Measurements from ENCODE around the gene SGK1. TPM values are rescaled to one million over a fixed set of nuclear protein-coding genes. Genes with fewer than 3 reads are reported as not detected.

Gene SGK1
- total RNA-seq, 4 donors from 2014 or later, result 46.2 to 1,239 (median 876) TPM

DNA sequence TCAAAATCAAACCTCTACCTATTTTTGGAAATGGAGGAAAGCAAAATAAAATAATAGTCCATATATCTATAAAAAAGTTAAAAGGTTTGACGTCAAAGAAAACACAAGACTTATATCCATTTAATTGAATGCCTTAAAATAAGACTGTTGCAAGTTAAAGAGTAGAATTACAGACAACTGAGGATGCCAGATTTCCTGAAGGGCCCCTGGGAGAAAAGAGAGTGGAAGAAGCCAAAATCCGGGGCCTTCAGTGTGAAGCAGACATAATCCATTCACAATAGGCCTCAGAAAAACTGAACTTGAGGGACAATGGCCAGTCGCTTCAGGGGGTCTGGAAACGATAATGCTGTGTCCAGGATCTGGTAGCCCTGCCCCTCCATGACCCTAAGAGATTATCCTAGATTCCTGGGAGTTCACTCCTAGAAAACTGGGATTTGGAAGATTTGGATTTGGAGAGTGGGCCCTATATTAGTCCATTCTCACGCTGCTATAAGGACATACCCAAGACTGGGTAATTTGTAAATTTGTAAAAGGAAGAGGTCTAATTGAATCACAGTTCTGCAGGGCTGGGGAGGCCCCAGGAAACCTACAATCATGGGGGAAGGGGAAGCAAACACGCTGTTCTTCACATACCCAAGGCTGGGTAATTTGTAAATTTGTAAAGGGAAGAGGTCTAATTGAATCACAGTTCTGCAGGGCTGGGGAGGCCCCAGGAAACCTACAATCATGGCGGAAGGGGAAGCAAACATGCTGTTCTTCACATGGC lies 171.5 kb downstream of the SGK1 start:
- intact Hi-C loops (cut with DNase I; ENCODE audit: low total_unique reads), result no loop called here
- Histone ChIP-seq H3K4me1 (peaks cover 0 to 8% (median 3%) of the 10 kb centered on the region in 4 donors), H3K27ac (no peak overlapping the region), H3K27me3 (no peaks in the 10 kb centered on the region), H3K36me3 (no peaks in the 10 kb centered on the region), H3K4me3 (no peak overlapping the region), H3K9me3 (no peaks in the 10 kb centered on the region)
- 81 to 92% methylated on average over 6 to 7 of the region's 7 CpGs for WGBS, 2 donors (ENCODE audit: low coverage in 1 of 2)
- TF ChIP-seq EP300 (IDR thresholded peaks at IDR 0.05; ENCODE audit: low read depth) (no peak), CTCF (IDR thresholded peaks at IDR 0.05) (no peak), POLR2AphosphoS5 (IDR thresholded peaks at IDR 0.05) (no peak), POLR2A (IDR thresholded peaks at IDR 0.05) (no peak)
- DNase-seq, result no peak
- in situ Hi-C loops (cut with MboI; ENCODE audit: low pct_ligation_motif_present in 1 of 4, low pct_unique_long_range_greater_than_20kb in 1 of 4, low sequenced_read_pairs in 3 of 4), result no loop called here

GRCh38 chr6:134145786-134146185 lies 172.1 kb downstream of the SGK1 start:
- H3K27me3 ChIP-seq, result no peaks in the 10 kb centered on the region
- WGBS, 2 donors (ENCODE audit: low coverage in 1 of 2), result 65 to 68% methylated on average over 5 of the region's 5 CpGs
- H3K27ac ChIP-seq, result no peak overlapping the region
- no peaks in the 10 kb centered on the region for H3K9me3 ChIP-seq
- TF ChIP-seq CTCF (IDR thresholded peaks at IDR 0.05) (no peak), EP300 (IDR thresholded peaks at IDR 0.05; ENCODE audit: low read depth) (no peak), POLR2A (IDR thresholded peaks at IDR 0.05) (no peak), POLR2AphosphoS5 (IDR thresholded peaks at IDR 0.05) (no peak)
- intact Hi-C loops (cut with DNase I; ENCODE audit: low total_unique reads), result no loop called here
- no peaks in the 10 kb centered on the region for H3K36me3 ChIP-seq
- no peak overlapping the region for H3K4me3 ChIP-seq
- in situ Hi-C loops (cut with MboI; ENCODE audit: low pct_ligation_motif_present in 1 of 4, low pct_unique_long_range_greater_than_20kb in 1 of 4, low sequenced_read_pairs in 3 of 4), result no loop called here
- DNase-seq, result no peak
- H3K4me1 ChIP-seq, result peaks cover 0 to 8% (median 3%) of the 10 kb centered on the region in 4 donors

DNA sequence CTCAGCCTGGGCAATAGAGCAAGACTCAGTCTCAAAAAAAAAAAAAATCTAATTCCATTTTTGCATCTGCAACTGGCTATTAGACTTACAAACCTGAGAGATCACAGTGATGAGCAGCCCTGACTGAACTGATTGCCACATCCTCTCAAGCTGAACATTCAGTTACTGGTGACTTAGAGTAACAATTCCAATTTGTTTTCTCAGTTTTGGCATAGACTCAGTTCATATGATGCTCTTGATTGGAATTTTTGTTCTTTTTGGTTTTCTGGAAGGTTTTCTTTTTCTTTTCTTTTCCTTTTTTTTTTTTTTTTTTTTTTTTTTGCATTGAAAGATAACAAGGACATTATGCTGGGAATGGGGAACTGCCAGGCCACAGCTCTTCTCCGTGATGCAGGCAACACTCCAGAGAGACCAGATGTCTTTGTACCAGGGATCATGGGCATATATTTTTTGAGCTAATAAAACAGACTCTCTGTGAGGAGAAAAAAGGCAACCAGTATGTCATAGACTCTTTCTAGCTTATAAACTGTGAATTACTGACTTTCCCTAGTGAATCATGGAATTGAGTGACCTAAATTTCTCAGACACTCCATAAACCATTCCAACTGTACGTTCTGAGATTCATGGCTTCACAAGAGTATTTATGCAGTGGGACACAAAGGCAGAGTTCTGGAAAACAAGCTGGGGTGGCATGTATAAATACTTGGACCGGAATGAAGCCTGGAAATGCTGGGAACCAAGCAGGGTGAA lies 179.5 kb downstream of the SGK1 start:
- Histone ChIP-seq H3K36me3 (no peaks in the 10 kb centered on the region), H3K27ac (no peak overlapping the region), H3K27me3 (no peaks in the 10 kb centered on the region), H3K4me3 (no peak overlapping the region), H3K4me1 (no peaks in the 10 kb centered on the region), H3K9me3 (no peaks in the 10 kb centered on the region)
- in situ Hi-C loops (cut with MboI; ENCODE audit: low pct_ligation_motif_present in 1 of 4, low pct_unique_long_range_greater_than_20kb in 1 of 4, low sequenced_read_pairs in 3 of 4), result no loop called here
- 50 to 73% methylated on average over 2 to 3 of the region's 3 CpGs for WGBS, 2 donors (ENCODE audit: low coverage in 1 of 2)
- TF ChIP-seq POLR2AphosphoS5 (IDR thresholded peaks at IDR 0.05) (no peak), EP300 (IDR thresholded peaks at IDR 0.05; ENCODE audit: low read depth) (no peak), CTCF (IDR thresholded peaks at IDR 0.05) (no peak), POLR2A (IDR thresholded peaks at IDR 0.05) (no peak)
- intact Hi-C loops (cut with DNase I; ENCODE audit: low total_unique reads), result no loop called here
- DNase-seq, result no peak

DNA sequence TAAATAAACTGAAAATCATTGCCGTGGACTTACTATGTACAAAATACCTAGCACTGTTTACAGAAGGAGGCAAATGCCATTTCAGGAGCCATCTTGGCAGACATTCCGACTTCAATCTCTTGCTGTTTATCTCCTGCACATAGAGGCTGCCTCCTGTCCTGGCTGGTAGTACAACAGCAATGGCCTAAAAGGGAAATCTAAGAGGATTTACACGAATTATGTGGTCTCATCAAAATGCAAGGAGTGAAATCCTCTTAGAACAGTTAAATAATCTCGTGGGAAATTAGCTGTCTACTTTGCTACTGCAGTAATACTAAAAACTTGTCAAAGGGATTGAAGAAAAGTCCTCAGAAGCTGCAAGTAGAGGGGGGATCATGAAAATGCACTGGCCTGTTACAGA lies 183.3 kb downstream of the SGK1 start:
- in situ Hi-C loops (cut with MboI; ENCODE audit: low pct_ligation_motif_present in 1 of 4, low pct_unique_long_range_greater_than_20kb in 1 of 4, low sequenced_read_pairs in 3 of 4) (no loop called here), intact Hi-C loops (cut with DNase I; ENCODE audit: low total_unique reads) (no loop called here)
- Histone ChIP-seq H3K36me3 (no peaks in the 10 kb centered on the region), H3K4me1 (no peaks in the 10 kb centered on the region), H3K4me3 (no peak overlapping the region), H3K27me3 (no peaks in the 10 kb centered on the region), H3K27ac (no peak overlapping the region), H3K9me3 (no peaks in the 10 kb centered on the region)
- DNase-seq, result no peak
- WGBS, 2 donors (ENCODE audit: low coverage in 1 of 2), result 71 to 74% methylated on average over 4 of the region's 4 CpGs
- TF ChIP-seq EP300 (IDR thresholded peaks at IDR 0.05; ENCODE audit: low read depth) (no peak), POLR2AphosphoS5 (IDR thresholded peaks at IDR 0.05) (no peak), POLR2A (IDR thresholded peaks at IDR 0.05) (no peak), CTCF (IDR thresholded peaks at IDR 0.05) (no peak)
